ENCODE measurements around the gene BHLHE40. TPM values are rescaled to one million over a fixed set of nuclear protein-coding genes. Genes with fewer than 3 reads are reported as not detected.

The BHLHE40 gene
- total RNA-seq, 8 experiments from 2014 or later: 0.96 to 66.6 (median 30.0) TPM

- in situ Hi-C loops (cut with MboI; ENCODE audit: low pct_unique_long_range_greater_than_20kb in 2 of 9, low sequenced_read_pairs in 9 of 9, unreplicated experiment in 9 of 9): no loop called here
- Histone ChIP-seq H3K27ac (no peak overlapping the region), H3K4me3 (no peak overlapping the region), H3K4me1 (replicated peaks in 1 of 2) (peaks cover 0 to 3% of the 10 kb centered on the region in 2 donors)
- WGBS, 10 experiments: 80 to 100% (median 95%) methylated on average over 1 to 5 of the region's 7 CpGs; no CpG with 5 or more reads in 3 of the 10 experiments
- ATAC-seq (replicated peaks in 6 of 8): no peak
Observed at GRCh38 chr3:5010706-5011554, 31.7 kb downstream of the BHLHE40 start.

GRCh38 chr3:5011555-5012256 is 32.5 kb downstream of the BHLHE40 start:
- no peak for ATAC-seq (replicated peaks in 6 of 8)
- H3K4me1 ChIP-seq (replicated peaks in 1 of 2): peaks cover 0 to 3% of the 10 kb centered on the region in 2 donors
- H3K4me3 ChIP-seq: no peak overlapping the region
- in situ Hi-C loops (cut with MboI; ENCODE audit: low pct_unique_long_range_greater_than_20kb in 2 of 9, low sequenced_read_pairs in 9 of 9, unreplicated experiment in 9 of 9): no loop called here
- H3K27ac ChIP-seq: no peak overlapping the region
- WGBS, 10 experiments: 70 to 100% (median 94%) methylated on average over 1 to 7 of the region's 14 CpGs; no CpG with 5 or more reads in 4 of the 10 experiments

- in situ Hi-C loops (cut with MboI; ENCODE audit: low pct_unique_long_range_greater_than_20kb in 2 of 9, low sequenced_read_pairs in 9 of 9, unreplicated experiment in 9 of 9): no loop called here
- WGBS, 10 experiments: 57 to 100% (median 90%) methylated on average over 1 to 2 of the region's 2 CpGs; no CpG with 5 or more reads in 7 of the 10 experiments
- Histone ChIP-seq H3K27ac (no peak overlapping the region), H3K4me1 (replicated peaks in 1 of 2) (peaks cover 0 to 3% of the 10 kb centered on the region in 2 donors), H3K4me3 (no peak overlapping the region)
- no peak for ATAC-seq (replicated peaks in 6 of 8)
Observed at GRCh38 chr3:5012367-5012766, 33.1 kb downstream of the BHLHE40 start.

DNA sequence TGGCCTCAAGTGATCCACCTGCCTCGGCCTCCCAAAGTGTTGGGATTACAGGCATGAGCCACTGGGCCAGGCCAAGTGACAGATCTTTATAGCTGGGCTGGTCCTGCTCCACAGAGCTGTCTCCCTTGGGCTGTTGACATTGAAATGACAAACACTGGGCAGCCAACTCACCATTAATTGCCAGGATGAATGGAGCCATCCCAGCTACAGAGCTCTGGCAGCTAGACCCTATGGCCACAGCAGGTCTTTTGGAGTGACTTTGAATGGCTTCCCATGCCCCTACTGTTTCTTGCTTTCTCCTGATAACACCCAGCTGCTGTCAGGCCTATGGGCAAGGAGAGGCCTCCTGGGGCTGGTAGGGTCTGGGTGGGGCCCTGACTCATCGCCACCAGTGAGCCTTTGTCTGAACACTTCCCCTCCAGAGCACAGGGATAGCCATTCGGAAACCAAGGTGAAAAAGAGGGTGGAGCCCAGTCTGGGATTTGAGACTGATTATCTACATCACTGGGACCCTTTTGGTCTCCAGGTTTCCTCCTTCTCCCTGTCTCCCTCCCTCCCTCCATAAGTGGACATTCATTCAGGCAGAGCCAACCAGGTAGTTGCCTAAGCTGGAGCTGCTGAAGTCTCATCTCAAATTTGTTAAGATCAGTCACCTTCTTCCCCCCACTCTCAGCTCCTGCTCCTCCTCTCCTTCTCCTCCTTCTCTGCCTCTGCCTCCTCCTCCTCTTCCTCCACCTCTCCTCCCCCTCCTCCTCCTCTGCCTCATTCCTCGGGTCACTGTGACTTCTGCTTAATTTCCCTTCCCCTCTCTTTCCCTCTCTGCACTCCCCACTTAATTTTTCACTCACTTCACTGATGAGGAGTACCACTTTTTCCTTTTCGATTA is 34.0 kb downstream of the BHLHE40 start:
- peak; percentile 36 to 73 (median 64) for ATAC-seq (replicated peaks in 6 of 8)
- 40 to 100% (median 75%) methylated on average over 1 to 4 of the region's 5 CpGs; no CpG with 5 or more reads in 2 of the 10 experiments for WGBS, 10 experiments
- Histone ChIP-seq H3K4me1 (replicated peaks in 1 of 2) (peaks cover 3 to 10% of the 10 kb centered on the region in 2 donors), H3K27ac (no peak overlapping the region), H3K4me3 (no peak overlapping the region)
- in situ Hi-C loops (cut with MboI; ENCODE audit: low pct_unique_long_range_greater_than_20kb in 2 of 9, low sequenced_read_pairs in 9 of 9, unreplicated experiment in 9 of 9): no loop called here

- Histone ChIP-seq H3K4me1 (replicated peaks in 1 of 2) (peaks cover 3 to 12% of the 10 kb centered on the region in 2 donors), H3K27ac (no peak overlapping the region), H3K4me3 (no peak overlapping the region)
- in situ Hi-C loops (cut with MboI; ENCODE audit: low pct_unique_long_range_greater_than_20kb in 2 of 9, low sequenced_read_pairs in 9 of 9, unreplicated experiment in 9 of 9): no loop called here
- ATAC-seq (replicated peaks in 6 of 8): no peak
- 25 to 77% (median 54%) methylated on average over 2 to 7 of the region's 7 CpGs for WGBS, 10 experiments
Observed at GRCh38 chr3:5014391-5014790, 35.2 kb downstream of the BHLHE40 start.

GRCh38 chr3:5015056-5015455 is 35.8 kb downstream of the BHLHE40 start:
- no peak overlapping the region for H3K27ac ChIP-seq
- H3K4me3 ChIP-seq: no peak overlapping the region
- H3K4me1 ChIP-seq (replicated peaks in 1 of 2): peaks cover 3 to 14% of the 10 kb centered on the region in 2 donors
- no peak for ATAC-seq (replicated peaks in 6 of 8)
- WGBS, 10 experiments: 86 to 96% (median 91%) methylated on average over 2 to 5 of the region's 5 CpGs
- in situ Hi-C loops (cut with MboI; ENCODE audit: low pct_unique_long_range_greater_than_20kb in 2 of 9, low sequenced_read_pairs in 9 of 9, unreplicated experiment in 9 of 9): no loop called here

- 40 to 90% (median 67%) methylated on average over 1 to 10 of the region's 11 CpGs; no CpG with 5 or more reads in 1 of the 10 experiments for WGBS, 10 experiments
- H3K4me1 ChIP-seq (replicated peaks in 1 of 2): peaks cover 3 to 14% of the 10 kb centered on the region in 2 donors
- H3K27ac ChIP-seq: no peak overlapping the region
- in situ Hi-C loops (cut with MboI; ENCODE audit: low pct_unique_long_range_greater_than_20kb in 2 of 9, low sequenced_read_pairs in 9 of 9, unreplicated experiment in 9 of 9): no loop called here
- peak in 2 of 8 experiments; percentile 1 to 3 for ATAC-seq (replicated peaks in 6 of 8)
- no peak overlapping the region for H3K4me3 ChIP-seq
Observed at GRCh38 chr3:5016211-5017161, 37.2 kb downstream of the BHLHE40 start.

GRCh38 chr3:5017925-5018531 is 38.8 kb downstream of the BHLHE40 start:
- 5 to 100% (median 70%) methylated on average over 1 to 6 of the region's 8 CpGs; no CpG with 5 or more reads in 3 of the 10 experiments for WGBS, 10 experiments
- Histone ChIP-seq H3K27ac (no peak overlapping the region), H3K4me1 (replicated peaks in 1 of 2) (peaks cover 3 to 13% of the 10 kb centered on the region in 2 donors), H3K4me3 (no peak overlapping the region)
- in situ Hi-C loops (cut with MboI; ENCODE audit: low pct_unique_long_range_greater_than_20kb in 2 of 9, low sequenced_read_pairs in 9 of 9, unreplicated experiment in 9 of 9): no loop called here
- peak; percentile 68 to 91 (median 80) for ATAC-seq (replicated peaks in 6 of 8)

- 53 to 100% (median 91%) methylated on average over 1 to 11 of the region's 19 CpGs for WGBS, 10 experiments
- Histone ChIP-seq H3K4me3 (no peak overlapping the region), H3K27ac (no peak overlapping the region), H3K4me1 (replicated peaks in 1 of 2) (peaks cover 3 to 11% of the 10 kb centered on the region in 2 donors)
- no peak for ATAC-seq (replicated peaks in 6 of 8)
- in situ Hi-C loops (cut with MboI; ENCODE audit: low pct_unique_long_range_greater_than_20kb in 2 of 9, low sequenced_read_pairs in 9 of 9, unreplicated experiment in 9 of 9): no loop called here
Observed at GRCh38 chr3:5019411-5020241, 40.4 kb downstream of the BHLHE40 start.

- Histone ChIP-seq H3K4me1 (replicated peaks in 1 of 2) (peaks cover 3 to 11% of the 10 kb centered on the region in 2 donors), H3K4me3 (no peak overlapping the region), H3K27ac (no peak overlapping the region)
- no peak for ATAC-seq (replicated peaks in 6 of 8)
- 77 to 100% (median 93%) methylated on average over 1 to 5 of the region's 7 CpGs; no CpG with 5 or more reads in 3 of the 10 experiments for WGBS, 10 experiments
- in situ Hi-C loops (cut with MboI; ENCODE audit: low pct_unique_long_range_greater_than_20kb in 2 of 9, low sequenced_read_pairs in 9 of 9, unreplicated experiment in 9 of 9): no loop called here
Observed at GRCh38 chr3:5020242-5020722, 41.0 kb downstream of the BHLHE40 start.

Measured in motor neuron (in vitro differentiated cells).